Activated T-helper 17 cell treated with anti-CD3 and anti-CD28 coated beads, Interleukin-2, amount 50 U/mL, for 72 hours (primary cell): ENCODE measurements around the gene CDIPT. TPM values are rescaled to one million over a fixed set of nuclear protein-coding genes. Genes with fewer than 3 reads are reported as not detected.
"Not testable (repeated sequence)": the region's sequence is repeated elsewhere in the genome, so short reads cannot be mapped to it uniquely, and the experiment has no call there.

Experiments used
- ATAC-seq: fragments of 150-1000 bp; cut with Tn5 transposase; replicated peaks from 2 replicates; pipeline ENCODE4 v1.10.0; 2021; ENCODE audit warnings: mild to moderate bottlenecking, moderate library complexity
- H3K27ac Mint-ChIP-seq: one replicate; pipeline ENCODE4 v1.8.0; 2022; ENCODE audit warnings: mixed read lengths
- H3K27me3 Mint-ChIP-seq: one replicate; pipeline ENCODE4 v1.8.0; 2022; ENCODE audit warnings: mixed read lengths
- H3K36me3 Mint-ChIP-seq: one replicate; pipeline ENCODE4 v1.8.0; 2022; ENCODE audit warnings: low read depth, mild to moderate bottlenecking, mixed read lengths
- H3K4me1 Mint-ChIP-seq: one replicate; pipeline ENCODE4 v1.8.0; 2022; ENCODE audit warnings: mixed read lengths
- H3K4me3 Mint-ChIP-seq: one replicate; pipeline ENCODE4 v1.8.0; 2022; ENCODE audit warnings: mild to moderate bottlenecking, mixed read lengths
- H3K9me3 Mint-ChIP-seq: one replicate; pipeline ENCODE4 v1.8.0; 2022; ENCODE audit warnings: mixed read lengths
- total RNA-seq, 2 donors: library from RNA; stranded (reverse); gene quantifications; one replicate each; pipeline ENCODE4 v1.2.3, GENCODE V29; 2022

CDIPT gene
- total RNA-seq, 2 donors from 2014 or later: 36.1 to 45.9 TPM

DNA sequence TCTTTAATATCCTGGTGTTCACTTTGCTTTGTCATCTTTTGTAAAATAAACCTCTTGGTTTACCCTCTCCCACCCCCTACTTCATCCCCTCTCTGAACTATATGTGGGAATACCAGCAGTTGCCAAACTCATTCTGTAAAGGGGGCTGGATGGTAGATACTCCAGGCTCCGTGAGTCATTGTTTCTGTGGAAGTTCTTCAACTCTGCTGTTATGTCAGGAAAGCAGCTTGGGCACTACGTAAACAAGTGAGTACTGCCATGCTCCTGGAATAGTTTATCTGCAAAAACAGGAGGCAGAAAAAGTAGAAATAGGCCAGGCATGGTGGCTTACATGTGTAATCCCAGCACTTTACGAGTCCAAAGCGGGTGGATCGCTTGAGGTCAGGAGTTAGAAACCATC, 25.2 kb downstream of the CDIPT start:
- no peak overlapping the region for H3K4me3 Mint-ChIP-seq
- H3K9me3 Mint-ChIP-seq: no peaks in the 10 kb centered on the region
- H3K27ac Mint-ChIP-seq: no peak overlapping the region
- peaks cover 95% of the 10 kb centered on the region for H3K36me3 Mint-ChIP-seq
- peaks cover 7% of the 10 kb centered on the region for H3K4me1 Mint-ChIP-seq
- no peak for ATAC-seq
- no peaks in the 10 kb centered on the region for H3K27me3 Mint-ChIP-seq

GRCh38 chr16:29836623-29837022, 26.4 kb downstream of the CDIPT start:
- no peak for ATAC-seq
- Mint-ChIP-seq H3K27me3 (no peaks in the 10 kb centered on the region), H3K36me3 (peaks cover 98% of the 10 kb centered on the region), H3K27ac (no peak overlapping the region), H3K4me3 (no peak overlapping the region), H3K9me3 (no peaks in the 10 kb centered on the region), H3K4me1 (peaks cover 7% of the 10 kb centered on the region)

DNA sequence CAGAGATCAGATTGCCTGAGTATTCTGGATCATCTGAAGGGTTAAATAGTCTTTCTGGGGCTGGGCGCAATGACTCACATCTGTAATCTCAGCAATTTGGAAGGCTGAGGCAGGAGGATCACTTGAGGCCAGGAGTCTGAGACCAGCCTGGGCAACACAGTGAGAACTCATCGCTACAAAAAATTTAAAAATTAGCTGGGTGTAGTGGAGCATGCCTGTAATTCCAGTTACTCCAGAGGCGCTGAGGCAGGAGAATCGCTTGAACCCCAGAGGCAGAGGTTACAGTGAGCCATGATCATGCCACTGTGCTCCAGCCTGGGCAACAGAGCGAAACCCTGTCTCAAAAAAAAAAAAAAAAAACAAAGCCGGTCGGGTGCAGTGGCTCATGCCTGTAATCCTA, 27.1 kb downstream of the CDIPT start:
- Mint-ChIP-seq H3K36me3 (peaks cover 98% of the 10 kb centered on the region), H3K27me3 (no peaks in the 10 kb centered on the region), H3K4me1 (peaks cover 7% of the 10 kb centered on the region), H3K4me3 (no peak overlapping the region), H3K9me3 (no peaks in the 10 kb centered on the region), H3K27ac (no peak overlapping the region)
- no peak for ATAC-seq

- Mint-ChIP-seq H3K27me3 (no peaks in the 10 kb centered on the region), H3K36me3 (peaks cover 95% of the 10 kb centered on the region), H3K27ac (peak overlapping the region; percentile 24), H3K4me1 (peaks cover 16% of the 10 kb centered on the region), H3K4me3 (no peak overlapping the region), H3K9me3 (no peaks in the 10 kb centered on the region)
- peak; percentile 71 for ATAC-seq
Measured at GRCh38 chr16:29834079-29834478, 28.9 kb downstream of the CDIPT start.

DNA sequence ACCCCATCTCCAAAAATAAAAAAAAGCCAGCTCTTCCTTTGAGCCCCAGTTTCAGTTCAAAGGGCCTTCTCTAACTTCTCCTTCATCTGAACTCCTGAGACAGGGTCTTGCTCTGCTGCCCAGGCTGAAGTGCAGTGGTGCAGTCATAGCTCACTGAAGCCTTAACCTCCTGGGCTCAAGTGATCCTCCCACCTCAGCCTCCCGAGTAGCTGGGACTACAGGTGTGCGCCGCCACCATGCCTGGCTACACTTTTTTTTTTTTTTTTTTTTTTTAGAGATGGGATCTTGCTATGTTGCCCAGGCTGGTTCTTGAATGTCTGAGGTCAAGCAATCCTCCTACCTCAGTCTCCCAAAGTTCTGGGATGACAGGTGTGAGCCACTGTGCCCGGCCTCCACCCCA, 29.8 kb downstream of the CDIPT start:
- Mint-ChIP-seq H3K4me1 (peaks cover 16% of the 10 kb centered on the region), H3K27ac (peak overlapping the region; percentile 24), H3K36me3 (peaks cover 87% of the 10 kb centered on the region)
- H3K9me3 Mint-ChIP-seq, H3K4me3 Mint-ChIP-seq, ATAC-seq, H3K27me3 Mint-ChIP-seq: not testable (repeated sequence)

DNA sequence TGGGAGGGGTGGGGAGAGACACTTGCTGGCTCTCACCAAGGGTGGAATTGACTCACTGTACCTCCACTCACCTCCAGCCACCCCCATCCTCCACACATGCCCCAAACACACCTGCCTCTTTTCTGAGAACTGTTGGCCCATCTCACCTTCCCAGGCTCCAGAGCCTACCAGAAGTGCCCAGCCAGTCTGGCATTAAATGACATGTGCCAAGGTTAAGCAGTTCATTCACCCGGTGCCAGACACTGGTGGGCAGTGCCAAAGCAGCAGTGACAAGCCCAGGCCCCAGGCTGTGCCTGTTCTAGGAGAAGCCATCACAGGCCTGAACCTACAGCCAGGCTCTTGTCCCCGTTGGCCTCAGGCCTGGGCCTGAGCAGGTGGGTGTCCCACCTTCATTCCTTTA, 31.5 kb downstream of the CDIPT start:
- ATAC-seq: no peak
- H3K4me1 Mint-ChIP-seq: peaks cover 24% of the 10 kb centered on the region

GRCh38 chr16:29830774-29831173, 32.3 kb downstream of the CDIPT start:
- Mint-ChIP-seq H3K9me3 (no peaks in the 10 kb centered on the region), H3K4me1 (peaks cover 26% of the 10 kb centered on the region), H3K4me3 (no peak overlapping the region), H3K27ac (peak overlapping the region; percentile 79), H3K27me3 (no peaks in the 10 kb centered on the region), H3K36me3 (peaks cover 73% of the 10 kb centered on the region)
- no peak for ATAC-seq

More for the DNA sequence above, 31.5 kb downstream of the CDIPT start:
- Mint-ChIP-seq H3K9me3 (no peaks in the 10 kb centered on the region), H3K4me3 (no peak overlapping the region), H3K36me3 (peaks cover 80% of the 10 kb centered on the region), H3K27ac (peak overlapping the region; percentile 79), H3K27me3 (no peaks in the 10 kb centered on the region)

DNA sequence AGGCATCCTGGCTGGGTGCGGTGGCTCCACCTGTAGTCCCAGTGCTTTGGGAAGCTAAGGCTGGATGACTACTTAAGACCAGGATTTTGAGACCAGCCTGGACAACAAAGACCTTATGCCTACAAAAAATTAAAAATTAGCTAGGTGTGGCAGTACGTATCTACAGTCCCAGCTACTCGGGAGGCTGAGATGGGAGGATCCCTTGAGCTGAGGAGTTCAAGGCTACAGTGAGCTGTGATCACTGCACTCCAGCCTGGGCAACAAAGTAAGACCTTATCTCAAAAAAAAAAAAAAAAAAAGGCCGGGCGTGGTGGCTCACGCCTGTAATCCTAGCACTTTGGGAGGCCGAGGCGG, 36.7 kb downstream of the CDIPT start:
- no peaks in the 10 kb centered on the region for H3K27me3 Mint-ChIP-seq
- peaks cover 58% of the 10 kb centered on the region for H3K36me3 Mint-ChIP-seq
- H3K4me1 Mint-ChIP-seq: peaks cover 29% of the 10 kb centered on the region
- no peaks in the 10 kb centered on the region for H3K9me3 Mint-ChIP-seq
- peak overlapping the region; percentile 92 for H3K27ac Mint-ChIP-seq
- no peak for ATAC-seq
- H3K4me3 Mint-ChIP-seq: peak overlapping the region; percentile 73

DNA sequence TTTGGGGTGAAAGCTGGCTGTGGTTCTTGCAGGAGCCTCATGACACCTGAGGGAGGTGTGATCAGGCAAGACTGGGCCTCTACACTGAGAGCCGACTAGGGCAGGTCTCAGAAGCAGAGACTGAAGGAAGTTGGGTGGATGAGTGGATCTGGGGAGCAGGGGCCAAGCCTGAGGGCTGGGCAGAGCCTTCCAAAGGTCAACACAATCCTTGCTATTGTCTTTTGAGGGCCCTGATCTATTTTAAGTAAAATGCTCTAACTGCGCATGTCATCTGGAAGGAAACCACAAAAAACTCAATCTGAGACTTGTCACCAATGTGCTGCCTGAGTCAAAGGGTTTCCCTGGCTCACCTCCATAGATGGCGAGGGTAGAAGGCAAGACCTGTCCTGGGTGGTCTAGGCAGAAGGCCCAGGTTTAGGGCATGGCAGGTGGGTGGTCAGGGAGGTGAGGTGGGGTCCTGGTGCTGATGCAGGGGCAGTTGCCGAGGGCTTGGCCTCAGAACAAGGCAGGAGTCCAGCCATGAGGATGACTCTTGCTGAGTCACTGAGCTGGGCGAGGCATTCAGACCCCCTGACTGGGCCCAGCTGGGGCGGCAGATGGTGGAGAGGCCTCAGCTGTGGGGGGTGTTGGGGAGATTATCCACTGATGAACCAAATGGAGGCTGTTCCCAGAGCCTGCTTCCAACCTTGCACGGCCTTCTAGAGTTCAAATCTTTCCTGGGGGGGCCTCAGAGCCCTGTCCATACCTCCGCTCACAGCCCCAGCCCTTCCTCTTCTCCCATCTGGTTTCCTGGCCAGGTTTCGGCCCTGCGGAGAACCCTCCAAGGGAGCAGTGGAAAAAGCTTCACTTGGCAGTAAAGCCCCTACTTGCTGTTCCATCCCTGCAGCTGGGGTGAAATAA, 37.6 kb downstream of the CDIPT start:
- ATAC-seq: peak; percentile 57
- peak overlapping the region; percentile 73 for H3K4me3 Mint-ChIP-seq
- peaks cover 29% of the 10 kb centered on the region for H3K4me1 Mint-ChIP-seq
- no peaks in the 10 kb centered on the region for H3K27me3 Mint-ChIP-seq
- H3K36me3 Mint-ChIP-seq: peaks cover 59% of the 10 kb centered on the region
- H3K27ac Mint-ChIP-seq: peak overlapping the region; percentile 84
- no peaks in the 10 kb centered on the region for H3K9me3 Mint-ChIP-seq

- Mint-ChIP-seq H3K4me1 (peaks cover 24% of the 10 kb centered on the region), H3K27ac (peak overlapping the region; percentile 84), H3K9me3 (no peaks in the 10 kb centered on the region), H3K4me3 (peak overlapping the region; percentile 73), H3K27me3 (no peaks in the 10 kb centered on the region), H3K36me3 (peaks cover 59% of the 10 kb centered on the region)
- peak; percentile 4 for ATAC-seq
Measured at GRCh38 chr16:29824589-29825144, 38.4 kb downstream of the CDIPT start.

GRCh38 chr16:29821643-29822115, 41.3 kb downstream of the CDIPT start:
- Mint-ChIP-seq H3K4me1 (peaks cover 33% of the 10 kb centered on the region), H3K4me3 (peak overlapping the region; percentile 99), H3K36me3 (peaks cover 76% of the 10 kb centered on the region), H3K27ac (peak overlapping the region; percentile 96), H3K9me3 (no peaks in the 10 kb centered on the region), H3K27me3 (no peaks in the 10 kb centered on the region)
- ATAC-seq: no peak

DNA sequence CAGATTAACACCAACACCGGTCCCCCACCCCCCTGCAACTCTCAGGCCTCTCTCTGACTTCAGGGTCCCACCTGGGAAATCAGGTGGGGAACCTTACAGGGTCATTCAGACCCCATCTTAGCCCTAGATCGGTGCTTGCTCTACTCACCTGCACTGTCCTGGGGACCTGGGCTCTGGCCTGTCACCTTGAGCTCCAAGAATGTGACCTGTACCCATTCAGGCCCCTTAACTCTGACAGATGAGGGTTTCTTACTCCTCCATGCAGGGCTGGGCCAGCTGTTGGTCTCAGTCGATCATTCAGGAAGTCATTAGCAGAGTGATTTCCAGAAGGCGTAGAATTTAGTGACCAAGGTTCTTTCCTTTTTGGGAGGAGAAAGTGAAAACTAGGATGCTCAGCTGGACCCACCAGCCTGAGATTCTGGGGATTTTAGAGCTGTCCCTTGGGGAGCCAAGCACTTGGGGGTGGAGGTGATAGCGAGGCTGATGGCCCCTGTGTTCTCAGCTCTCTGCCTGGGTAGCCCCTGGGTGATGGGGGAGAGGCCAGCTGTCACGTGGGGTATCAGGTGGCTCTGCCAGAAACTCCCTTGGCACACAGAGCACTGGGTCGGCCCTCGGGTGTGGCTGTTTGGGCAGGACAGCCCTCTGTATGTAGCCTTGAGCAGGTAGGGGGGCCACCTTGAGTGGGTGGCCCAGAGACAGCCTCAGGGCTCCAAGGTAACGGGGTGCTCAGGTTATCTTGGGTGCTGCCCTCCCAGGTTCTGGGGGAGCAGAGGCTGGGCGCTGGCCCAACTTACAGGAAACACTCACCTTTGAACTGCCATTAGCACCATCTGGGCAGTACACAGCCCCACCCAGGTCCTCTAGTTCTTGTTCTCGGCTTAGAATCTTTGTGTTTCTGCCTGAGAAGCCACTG, 42.0 kb downstream of the CDIPT start:
- H3K27ac Mint-ChIP-seq: peak overlapping the region; percentile 96
- peak overlapping the region; percentile 99 for H3K4me3 Mint-ChIP-seq
- H3K9me3 Mint-ChIP-seq: no peaks in the 10 kb centered on the region
- H3K36me3 Mint-ChIP-seq: peaks cover 82% of the 10 kb centered on the region
- H3K27me3 Mint-ChIP-seq: no peaks in the 10 kb centered on the region
- peaks cover 32% of the 10 kb centered on the region for H3K4me1 Mint-ChIP-seq
- peak; percentile 61 for ATAC-seq

DNA sequence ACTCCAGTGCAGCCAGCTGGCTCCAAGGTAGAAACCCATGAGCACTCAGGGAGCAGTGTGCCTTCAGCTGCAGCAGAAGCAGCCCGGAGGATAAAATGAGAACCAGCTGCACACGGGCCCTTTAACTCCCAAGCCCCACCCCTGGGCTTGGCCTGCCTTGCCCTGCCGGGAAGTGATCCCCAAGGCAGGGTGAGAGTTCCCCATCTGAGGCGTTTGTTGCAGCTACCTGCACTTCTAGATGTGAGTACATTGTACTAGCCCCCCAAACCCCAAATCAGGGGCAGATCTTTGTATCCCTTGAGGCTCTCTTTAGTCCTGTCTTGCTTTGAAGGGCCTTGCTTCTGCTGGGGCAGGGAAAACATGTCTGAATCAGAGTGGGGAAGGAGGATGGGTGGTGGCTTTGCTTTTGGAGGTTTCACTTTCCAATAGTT, 42.7 kb downstream of the CDIPT start, which contains the start of gene MVP:
Gene MVP, plus strand, starts transcription at position 192 of the 431 bp plus-strand sequence. CDS start 10,088 bp downstream, outside the sequence.
- Mint-ChIP-seq H3K4me1 (peaks cover 28% of the 10 kb centered on the region), H3K4me3 (peak within 1 kb of the TSS; percentile 99)

GRCh38 chr16:29819506-29819905, 43.5 kb downstream of the CDIPT start:
- H3K4me3 Mint-ChIP-seq: peak overlapping the region; percentile 99
- H3K36me3 Mint-ChIP-seq: peaks cover 79% of the 10 kb centered on the region
- peak overlapping the region; percentile 96 for H3K27ac Mint-ChIP-seq
- H3K9me3 Mint-ChIP-seq: no peaks in the 10 kb centered on the region
- H3K4me1 Mint-ChIP-seq: peaks cover 30% of the 10 kb centered on the region
- H3K27me3 Mint-ChIP-seq: no peaks in the 10 kb centered on the region
- no peak for ATAC-seq

More for the DNA sequence above, 42.7 kb downstream of the CDIPT start, which contains the start of gene MVP:
- no peaks in the 10 kb centered on the region for H3K9me3 Mint-ChIP-seq
- peaks cover 85% of the 10 kb centered on the region for H3K36me3 Mint-ChIP-seq
- peak; percentile 10 for ATAC-seq
- no peaks in the 10 kb centered on the region for H3K27me3 Mint-ChIP-seq
- H3K27ac Mint-ChIP-seq: peak within 1 kb of the TSS; percentile 96
